Measurements from ENCODE around the gene RNF115. TPM values are rescaled to one million over a fixed set of nuclear protein-coding genes. Genes with fewer than 3 reads are reported as not detected.

Gene RNF115
- polyA plus RNA-seq, 3 donors = 3.5 to 5.4 (median 5.2) TPM

- H3K79me2 ChIP-seq (ENCODE audit: insufficient read depth, low read length) = no peaks in the 10 kb centered on the region
- H3K4me3 Mint-ChIP-seq = no peak overlapping the region
- H3K4me2 ChIP-seq (replicated peaks; ENCODE audit: extremely low read depth, low read length, poor library complexity, severe bottlenecking) = no peak overlapping the region
- no peak overlapping the region for H3K27ac Mint-ChIP-seq
- intact Hi-C loops (cut with micrococcal nuclease) = no loop called here
- H3K9ac ChIP-seq (ENCODE audit: insufficient read depth, low read length, poor library complexity, severe bottlenecking) = no peak overlapping the region
- 87% methylated on average over 6 of the region's 6 CpGs for WGBS (ENCODE audit: insufficient coverage)
- peaks cover 0 to 4% of the 10 kb centered on the region in 2 donors for H3K36me3 Mint-ChIP-seq
- DNase-seq = no peak
- no peak for TF ChIP-seq CTCF (IDR thresholded peaks at IDR 0.05)
- H3K4me1 Mint-ChIP-seq = peaks cover 20% of the 10 kb centered on the region
- H3K4me1 ChIP-seq (ENCODE audit: control insufficient read depth in 1 of 2, insufficient read depth in 2 of 2, low read length in 2 of 2) = no peaks in the 10 kb centered on the region
- H2AFZ ChIP-seq (ENCODE audit: insufficient read depth, low read depth, low read length, poor library complexity, severe bottlenecking) = no peak overlapping the region
- H3K9me3 ChIP-seq (replicated peaks in 1 of 2; ENCODE audit: control insufficient read depth in 1 of 2, insufficient read depth in 1 of 2, low read length in 2 of 2) = no peaks in the 10 kb centered on the region
- no peaks in the 10 kb centered on the region for H4K20me1 ChIP-seq (ENCODE audit: insufficient read depth, low read length)
- H3K27me3 ChIP-seq (ENCODE audit: control insufficient read depth in 2 of 2, insufficient read depth in 2 of 2, low read length in 2 of 2) = no peaks in the 10 kb centered on the region
- H3K9me3 Mint-ChIP-seq = peaks cover 0 to 2% (median 0%) of the 10 kb centered on the region in 7 donors
- H3K36me3 ChIP-seq (replicated peaks in 1 of 2; ENCODE audit: control insufficient read depth in 1 of 2, insufficient read depth in 2 of 2, low read length in 2 of 2) = no peaks in the 10 kb centered on the region
- H3K27ac ChIP-seq (ENCODE audit: low read depth in 1 of 2, low read length in 2 of 2) = no peak overlapping the region
- peaks cover under 1 to 3% (median 1%) of the 10 kb centered on the region in 3 donors for H3K27me3 Mint-ChIP-seq (ENCODE audit: low read depth in 3 of 3)
- no peak overlapping the region for H3K4me3 ChIP-seq (replicated peaks in 1 of 3; ENCODE audit: low read depth in 2 of 3, low read length in 3 of 3)
These were observed 135.0 kb downstream of the RNF115 start for GRCh38 chr1:145688924-145689323.

Small RNA genes within 50 kb of the gene (small RNA-seq; reads per million reads assigned to genes)
- not detected for gene MIR6736 (ENCODE audit: insufficient read length, low read depth)

Other genes with a start within 250 kb of the RNF115 start
- gene GPR89A, start 216.1 kb downstream of the RNF115 start, polyA plus RNA-seq = 1 to 10 TPM; 7.2 to 8.1 (median 8.1) TPM
- gene PDZK1, start 116.7 kb downstream of the RNF115 start, polyA plus RNA-seq = under 1 TPM in 1 of 3 donors, not detected in 2; 0.04 TPM
- 1 to 10 TPM in 1 of 3 donors, under 1 TPM in 2; 0.01 to 1.4 (median 0.16) TPM for gene CD160, start 104.6 kb downstream of the RNF115 start, polyA plus RNA-seq
- 10 to 100 TPM; 23.5 to 41.3 (median 30.5) TPM for gene POLR3C, start 105 bp upstream of the RNF115 start, polyA plus RNA-seq
- 1 to 10 TPM; 2.1 to 6.4 (median 3.1) TPM for gene NUDT17, start 21.5 kb upstream of the RNF115 start, polyA plus RNA-seq
- gene PIAS3, start 35.0 kb upstream of the RNF115 start, polyA plus RNA-seq = 10 to 100 TPM in 1 of 3 donors, 1 to 10 TPM in 2; 7.2 to 25.9 (median 8.8) TPM
- gene ANKRD35, start 61.8 kb upstream of the RNF115 start, polyA plus RNA-seq = 1 to 10 TPM in 2 of 3 donors, under 1 TPM in 1; 0.40 to 1.5 (median 1.3) TPM
- gene ITGA10, start 86.0 kb upstream of the RNF115 start, polyA plus RNA-seq = 1 to 10 TPM in 1 of 3 donors, not detected in 2; 1.2 TPM
- gene PEX11B, start 94.6 kb upstream of the RNF115 start, polyA plus RNA-seq = 10 to 100 TPM; 12.0 to 38.2 (median 37.9) TPM
- gene RBM8A, start 103.4 kb upstream of the RNF115 start, polyA plus RNA-seq = 100 to 1,000 TPM in 2 of 3 donors, 10 to 100 TPM in 1; 91.5 to 171 (median 115) TPM
- gene LIX1L, start 133.9 kb upstream of the RNF115 start, polyA plus RNA-seq = 10 to 100 TPM in 1 of 3 donors, 1 to 10 TPM in 2; 6.3 to 13.6 (median 8.5) TPM
- under 1 TPM in 1 of 3 donors, not detected in 2; 0.31 TPM for gene ANKRD34A, start 140.5 kb upstream of the RNF115 start, polyA plus RNA-seq
- 10 to 100 TPM; 11.6 to 39.0 (median 36.2) TPM for gene POLR3GL, start 140.6 kb upstream of the RNF115 start, polyA plus RNA-seq
- gene TXNIP, start 172.5 kb upstream of the RNF115 start, polyA plus RNA-seq = 1,000 to 10,000 TPM in 1 of 3 donors, 100 to 1,000 TPM in 2; 640 to 3,778 (median 844) TPM
- gene HJV, start 197.6 kb upstream of the RNF115 start, polyA plus RNA-seq = not detected